Natural killer cell (primary cell): Measurements from ENCODE around the gene TNS3. TPM values are rescaled to one million over a fixed set of nuclear protein-coding genes. Genes with fewer than 3 reads are reported as not detected.

ENCODE experiments used
- ATAC-seq, 3 donors: fragments of 150-1000 bp in 2 of 3; fragments of 200-7000 bp in 1 of 3; cut with Tn5 transposase; 1 replicate in 1 of 3; 2 replicates in 2 of 3; pipeline ENCODE4 v1.10.0; 2021; ENCODE audit warnings: mild to moderate bottlenecking in 2 of 3, moderate library complexity in 2 of 3
- DNase-seq, 2 donors: peaks; one replicate each; pipeline versions ENCODE4 v3.0.0 to v3.0.0-alpha.2; 2013 to 2021; ENCODE audit warnings: mixed read lengths in 1 of 2
- H3K27ac ChIP-seq: one replicate; pipeline ENCODE4 v1.5.1; 2013; ENCODE audit warnings: mild to moderate bottlenecking, low read length
- H3K27me3 ChIP-seq: one replicate; pipeline ENCODE4 v1.6.1; 2013; ENCODE audit warnings: low read length; ENCODE audit not compliant: control insufficient read depth, insufficient read depth
- H3K36me3 ChIP-seq: one replicate; pipeline ENCODE4 v1.6.1; 2013; ENCODE audit warnings: low read length; ENCODE audit not compliant: control insufficient read depth, insufficient read depth
- H3K4me1 ChIP-seq: one replicate; pipeline ENCODE4 v1.6.1; 2013; ENCODE audit warnings: low read length; ENCODE audit not compliant: control insufficient read depth, insufficient read depth
- H3K4me3 ChIP-seq: one replicate; pipeline ENCODE4 v1.5.1; 2013; ENCODE audit warnings: low read length
- H3K9me3 ChIP-seq: one replicate; pipeline ENCODE4 v1.6.1; 2013; ENCODE audit warnings: low read length; ENCODE audit not compliant: control insufficient read depth, insufficient read depth
- H3K27ac Mint-ChIP-seq, 2 donors: one replicate each; pipeline ENCODE4 v1.8.0; 2022; ENCODE audit warnings: mild to moderate bottlenecking in 2 of 2, mixed read lengths in 2 of 2, moderate library complexity in 1 of 2
- H3K27me3 Mint-ChIP-seq, 2 donors: one replicate each; pipeline ENCODE4 v1.8.0; 2022; ENCODE audit warnings: low read depth in 2 of 2, mixed read lengths in 2 of 2
- H3K36me3 Mint-ChIP-seq: one replicate; pipeline ENCODE4 v1.8.0; 2022; ENCODE audit warnings: mixed read lengths
- H3K4me1 Mint-ChIP-seq, 2 donors: one replicate each; pipeline ENCODE4 v1.8.0; 2022; ENCODE audit warnings: mixed read lengths in 2 of 2
- H3K4me3 Mint-ChIP-seq: one replicate; pipeline ENCODE4 v1.8.0; 2022; ENCODE audit warnings: mild to moderate bottlenecking, moderate library complexity, mixed read lengths
- H3K9me3 Mint-ChIP-seq, 2 donors: one replicate each; pipeline ENCODE4 v1.8.0; 2022; ENCODE audit warnings: mixed read lengths in 2 of 2
- CTCF ChIP-seq: fragments of 200-600 bp; IDR thresholded peaks from one replicate; pipeline ENCODE4 v1.8.0; 2022; ENCODE audit warnings: antibody characterized with exemption
- WGBS: methylation state at CpG from one replicate; pipeline ENCODE4 v1.1.7; 2013; ENCODE audit warnings: missing lambda C conversion rate; ENCODE audit not compliant: insufficient coverage; 5-methylcytosine and 5-hydroxymethylcytosine counted together
- intact Hi-C: fragments of 100-400 bp; cut with micrococcal nuclease; formaldehyde crosslinking; loops from one replicate; pipeline ENCODE4 v1.14.2; 2022
- total RNA-seq, 4 donors: library from RNA; stranded (reverse); fragments of 120-200 nt in 1 of 4; gene quantifications; one replicate each; pipeline versions ENCODE4 v1.2.3 to v1.2.4, GENCODE V29; 2013 to 2022

Gene TNS3
- total RNA-seq, 3 donors from 2014 or later (not counting 1 experiment from before 2014, with no cell fraction given) = 1.6 to 3.5 (median 2.9) TPM

DNA sequence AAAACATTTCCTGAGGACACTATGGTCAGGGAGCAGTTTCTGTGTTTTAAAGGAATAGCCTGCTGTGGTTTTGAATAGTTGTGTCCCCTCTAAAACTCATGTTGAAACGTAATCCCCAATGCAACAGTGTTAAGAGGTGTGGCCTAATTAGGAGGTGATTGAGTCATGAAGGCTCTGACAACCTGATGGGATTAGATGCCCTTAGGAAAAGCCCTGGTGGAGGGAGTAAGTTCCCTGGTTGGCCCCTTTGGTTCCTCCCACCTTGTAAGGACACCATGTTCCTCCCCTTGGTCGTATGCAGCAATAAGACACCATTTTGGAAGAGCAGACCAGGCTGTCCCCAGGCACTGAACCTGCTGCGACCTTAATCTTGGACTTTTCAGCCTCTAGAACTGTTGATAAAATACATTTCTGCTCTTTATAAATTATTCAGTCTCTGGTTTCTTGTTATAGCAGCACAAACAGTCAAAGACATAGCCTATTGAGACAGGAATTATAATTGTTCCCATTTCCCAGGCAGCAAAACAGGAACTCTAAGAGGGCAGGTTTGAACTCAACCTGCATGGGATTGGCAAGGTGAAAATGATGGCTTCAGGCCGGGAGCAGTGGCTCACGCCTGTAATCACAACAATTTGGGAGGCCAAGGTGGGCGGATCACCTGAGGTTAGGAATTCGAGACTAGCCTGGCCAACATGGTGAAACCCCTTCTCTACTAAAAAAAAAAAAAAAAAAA is 20.5 kb upstream of the TNS3 start:
- intact Hi-C loops = no loop called here
- ATAC-seq = no peak
- peaks cover 14% of the 10 kb centered on the region for H3K4me1 ChIP-seq
- no peak overlapping the region for H3K27ac Mint-ChIP-seq
- peaks cover 5% of the 10 kb centered on the region for H3K36me3 Mint-ChIP-seq
- H3K4me1 Mint-ChIP-seq = peaks cover 18 to 22% of the 10 kb centered on the region in 2 donors
- no peak for TF ChIP-seq CTCF
- no peaks in the 10 kb centered on the region for H3K27me3 ChIP-seq
- DNase-seq = no peak
- peaks cover 0 to 6% of the 10 kb centered on the region in 2 donors for H3K27me3 Mint-ChIP-seq
- H3K4me3 ChIP-seq = no peak overlapping the region
- no peak overlapping the region for H3K4me3 Mint-ChIP-seq
- no peaks in the 10 kb centered on the region for H3K36me3 ChIP-seq
- peaks cover 5% of the 10 kb centered on the region for H3K9me3 ChIP-seq
- H3K9me3 Mint-ChIP-seq = no peaks in the 10 kb centered on the region
- 82% methylated on average over 5 of the region's 7 CpGs for WGBS
- H3K27ac ChIP-seq = no peak overlapping the region

GRCh38 chr7:47601881-47602249 is 20.0 kb upstream of the TNS3 start:
- intact Hi-C loops = no loop called here
- ATAC-seq (no peak), DNase-seq (no peak)
- Mint-ChIP-seq H3K9me3 (peaks cover 0 to 4% of the 10 kb centered on the region in 2 donors), H3K4me3 (no peak overlapping the region), H3K36me3 (peaks cover 11% of the 10 kb centered on the region), H3K4me1 (peaks cover 18 to 22% of the 10 kb centered on the region in 2 donors), H3K27me3 (peaks cover 0 to 6% of the 10 kb centered on the region in 2 donors), H3K27ac (no peak overlapping the region)
- no peak overlapping the region for H3K27ac ChIP-seq
- H3K36me3 ChIP-seq = no peaks in the 10 kb centered on the region
- H3K27me3 ChIP-seq = no peaks in the 10 kb centered on the region
- 71% methylated on average over 2 of the region's 2 CpGs for whole genome bisulfite sequencing
- no peak overlapping the region for H3K4me3 ChIP-seq
- H3K4me1 ChIP-seq = peaks cover 14% of the 10 kb centered on the region
- H3K9me3 ChIP-seq = peaks cover 10% of the 10 kb centered on the region
- no peak for TF ChIP-seq CTCF

GRCh38 chr7:47601119-47601880 is 19.4 kb upstream of the TNS3 start:
- 46% methylated on average over 3 of the region's 4 CpGs for WGBS
- Mint-ChIP-seq H3K4me1 (peaks cover 18 to 22% of the 10 kb centered on the region in 2 donors), H3K27me3 (peaks cover 0 to 6% of the 10 kb centered on the region in 2 donors), H3K4me3 (no peak overlapping the region), H3K27ac (peak overlapping the region in 1 of 2 donors; percentile 77), H3K36me3 (peaks cover 11% of the 10 kb centered on the region), H3K9me3 (peaks cover 0 to 4% of the 10 kb centered on the region in 2 donors)
- TF ChIP-seq CTCF = no peak
- H3K4me3 ChIP-seq = no peak overlapping the region
- H3K27ac ChIP-seq = no peak overlapping the region
- no peak for DNase-seq
- H3K36me3 ChIP-seq = no peaks in the 10 kb centered on the region
- peaks cover 14% of the 10 kb centered on the region for H3K4me1 ChIP-seq
- intact Hi-C loops = no loop called here
- H3K9me3 ChIP-seq = peaks cover 15% of the 10 kb centered on the region
- ATAC-seq = no peak
- H3K27me3 ChIP-seq = no peaks in the 10 kb centered on the region
